Trophoblast cell (in vitro differentiated cells and primary cell): ENCODE measurements around the gene OTUD4.

Experiments
- DNase-seq, 2 donors: peaks; one replicate each; pipeline ENCODE4 v3.0.0-alpha.2; 2016
- H2AFZ ChIP-seq: 2 replicates; pipeline ENCODE4 v1.6.1; 2013; ENCODE audit warnings: low read length, moderate library complexity, mild to moderate bottlenecking; ENCODE audit not compliant: insufficient read depth, poor library complexity
- H2AK5ac ChIP-seq: 2 replicates; pipeline ENCODE4 v1.6.1; 2013; ENCODE audit warnings: mild to moderate bottlenecking, low read length
- H2BK120ac ChIP-seq: 2 replicates; pipeline ENCODE4 v1.6.1; 2013; ENCODE audit warnings: low read length, mild to moderate bottlenecking, moderate library complexity; ENCODE audit not compliant: insufficient read depth, poor library complexity
- H2BK12ac ChIP-seq: 2 replicates; pipeline ENCODE4 v1.6.1; 2013; ENCODE audit warnings: mild to moderate bottlenecking, low read length, moderate library complexity
- H2BK5ac ChIP-seq: 2 replicates; pipeline ENCODE4 v1.6.1; 2013; ENCODE audit warnings: low read length, low read depth, moderate library complexity, mild to moderate bottlenecking; ENCODE audit not compliant: poor library complexity
- H3K14ac ChIP-seq: 2 replicates; pipeline ENCODE4 v1.6.1; 2013; ENCODE audit warnings: mild to moderate bottlenecking, low read length
- H3K18ac ChIP-seq: 2 replicates; pipeline ENCODE4 v1.6.1; 2013; ENCODE audit warnings: mild to moderate bottlenecking, low read length
- H3K23ac ChIP-seq: 2 replicates; pipeline ENCODE4 v1.6.1; 2013; ENCODE audit warnings: low read length
- H3K27ac ChIP-seq: 2 replicates; pipeline ENCODE4 v1.5.1; 2013; ENCODE audit warnings: low read depth, mild to moderate bottlenecking, inconsistent platforms, low read length, moderate library complexity
- H3K27me3 ChIP-seq: 2 replicates; pipeline ENCODE4 v1.6.1; 2013; ENCODE audit warnings: inconsistent platforms, mild to moderate bottlenecking, low read length, moderate library complexity; ENCODE audit not compliant: insufficient read depth
- H3K36me3 ChIP-seq, 2 experiments: 1 replicate in 1 of 2; 2 replicates in 1 of 2; pipeline ENCODE4 v1.6.1; 2013; ENCODE audit warnings: low read length in 2 of 2, mild to moderate bottlenecking in 2 of 2, moderate library complexity in 1 of 2; ENCODE audit not compliant: insufficient read depth in 2 of 2, control insufficient read depth in 1 of 2
- H3K4ac ChIP-seq: 2 replicates; pipeline ENCODE4 v1.6.1; 2013; ENCODE audit warnings: low read depth, mild to moderate bottlenecking, low read length, moderate library complexity
- H3K4me1 ChIP-seq, 2 experiments: 1 replicate in 1 of 2; 2 replicates in 1 of 2; pipeline ENCODE4 v1.6.1; 2013; ENCODE audit warnings: low read length in 2 of 2, mild to moderate bottlenecking in 2 of 2, moderate library complexity in 1 of 2; ENCODE audit not compliant: insufficient read depth in 2 of 2, control insufficient read depth in 1 of 2
- H3K4me2 ChIP-seq: 2 replicates; pipeline ENCODE4 v1.6.1; 2013; ENCODE audit warnings: inconsistent platforms, mild to moderate bottlenecking, low read length, moderate library complexity
- H3K4me3 ChIP-seq: 2 replicates; pipeline ENCODE4 v1.5.1; 2013; ENCODE audit warnings: mild to moderate bottlenecking, low read depth, low read length, inconsistent platforms
- H3K79me1 ChIP-seq: one replicate; pipeline ENCODE4 v1.6.1; 2013; ENCODE audit warnings: low read length
- H3K79me2 ChIP-seq: 2 replicates; pipeline ENCODE4 v1.6.1; 2013; ENCODE audit warnings: low read length, mild to moderate bottlenecking; ENCODE audit not compliant: control insufficient read depth, insufficient read depth, poor library complexity
- H3K9ac ChIP-seq: 2 replicates; pipeline ENCODE4 v1.6.1; 2013; ENCODE audit warnings: mild to moderate bottlenecking, low read length
- H3K9me3 ChIP-seq: 2 replicates; pipeline ENCODE4 v1.6.1; 2013; ENCODE audit warnings: low read depth, mild to moderate bottlenecking, control low read depth, inconsistent platforms, low read length; ENCODE audit not compliant: insufficient read depth
- H4K12ac ChIP-seq: 2 replicates; pipeline ENCODE4 v1.6.1; 2013; ENCODE audit warnings: low read depth, mild to moderate bottlenecking, low read length, moderate library complexity
- H4K8ac ChIP-seq: 2 replicates; pipeline ENCODE4 v1.6.1; 2013; ENCODE audit warnings: low read depth, mild to moderate bottlenecking, low read length, moderate library complexity
- H4K91ac ChIP-seq: one replicate; pipeline ENCODE4 v1.6.1; 2013; ENCODE audit warnings: low read depth, mild to moderate bottlenecking, low read length, moderate library complexity
- WGBS: extraction: QIAGEN DNeasy Blood & Tissue Kit; methylation state at CpG from one replicate; pipeline ENCODE4 v1.1.7; 2013; ENCODE audit warnings: missing lambda C conversion rate; ENCODE audit not compliant: insufficient read length, insufficient coverage; ENCODE audit errors: extremely low coverage; 5-methylcytosine and 5-hydroxymethylcytosine counted together

OTUD4 gene

GRCh38 chr4:145155268-145155870 lies 25.0 kb downstream of the OTUD4 start:
- H2AFZ ChIP-seq: no peak overlapping the region
- H3K4me2 ChIP-seq: no peak overlapping the region
- H3K27me3 ChIP-seq: no peaks in the 10 kb centered on the region
- no peak overlapping the region for H2AK5ac ChIP-seq
- H2BK5ac ChIP-seq: no peak overlapping the region
- no peaks in the 10 kb centered on the region for H3K79me2 ChIP-seq
- no peak overlapping the region for H3K4ac ChIP-seq
- H4K12ac ChIP-seq: no peak overlapping the region
- peaks cover 8 to 10% of the 10 kb centered on the region in 2 experiments for H3K36me3 ChIP-seq
- no peak overlapping the region for H4K91ac ChIP-seq
- no peaks in the 10 kb centered on the region for H3K4me1 ChIP-seq
- no peak overlapping the region for H3K4me3 ChIP-seq
- H2BK120ac ChIP-seq: no peak overlapping the region
- H3K27ac ChIP-seq: no peak overlapping the region
- H3K18ac ChIP-seq: no peak overlapping the region
- no peak overlapping the region for H2BK12ac ChIP-seq
- WGBS: no CpG with 5 or more reads among the region's 2 CpGs
- H3K9me3 ChIP-seq: no peaks in the 10 kb centered on the region
- no peak overlapping the region for H3K14ac ChIP-seq
- no peak overlapping the region for H4K8ac ChIP-seq
- H3K9ac ChIP-seq: no peak overlapping the region
- H3K23ac ChIP-seq: no peak overlapping the region
- DNase-seq: no peak
- H3K79me1 ChIP-seq: no peaks in the 10 kb centered on the region

- Histone ChIP-seq H4K12ac (no peak overlapping the region), H3K79me2 (no peaks in the 10 kb centered on the region), H2AFZ (no peak overlapping the region), H3K27ac (no peak overlapping the region), H2BK120ac (no peak overlapping the region), H3K9ac (no peak overlapping the region), H3K23ac (no peak overlapping the region), H3K14ac (no peak overlapping the region), H4K91ac (no peak overlapping the region), H3K4me3 (no peak overlapping the region), H2AK5ac (no peak overlapping the region), H3K4me1 (no peaks in the 10 kb centered on the region), H3K4ac (no peak overlapping the region), H3K9me3 (no peaks in the 10 kb centered on the region), H2BK5ac (no peak overlapping the region), H3K79me1 (no peaks in the 10 kb centered on the region), H4K8ac (no peak overlapping the region), H2BK12ac (no peak overlapping the region), H3K18ac (no peak overlapping the region), H3K36me3 (peaks cover 9 to 10% of the 10 kb centered on the region in 2 experiments), H3K27me3 (no peaks in the 10 kb centered on the region), H3K4me2 (no peak overlapping the region)
- peak; percentile 16 to 50 for DNase-seq
- no CpG with 5 or more reads among the region's 1 CpG for WGBS
These were observed 25.8 kb downstream of the OTUD4 start for GRCh38 chr4:145154573-145154972.

GRCh38 chr4:145153904-145154298 lies 26.5 kb downstream of the OTUD4 start:
- H3K27me3 ChIP-seq: no peaks in the 10 kb centered on the region
- no peak overlapping the region for H2BK12ac ChIP-seq

GRCh38 chr4:145153181-145153903 lies 27.0 kb downstream of the OTUD4 start:
- no peak overlapping the region for H3K23ac ChIP-seq
- H3K4ac ChIP-seq: no peak overlapping the region
- H4K91ac ChIP-seq: no peak overlapping the region
- H4K12ac ChIP-seq: no peak overlapping the region
- no peak overlapping the region for H3K4me3 ChIP-seq
- no peaks in the 10 kb centered on the region for H3K27me3 ChIP-seq
- H3K36me3 ChIP-seq: peaks cover 12% of the 10 kb centered on the region in 2 experiments
- no peaks in the 10 kb centered on the region for H3K79me1 ChIP-seq
- DNase-seq: no peak
- H3K4me2 ChIP-seq: no peak overlapping the region
- H2AFZ ChIP-seq: no peak overlapping the region
- no peak overlapping the region for H2AK5ac ChIP-seq
- H4K8ac ChIP-seq: no peak overlapping the region
- no peaks in the 10 kb centered on the region for H3K79me2 ChIP-seq
- H2BK120ac ChIP-seq: no peak overlapping the region
- no peak overlapping the region for H3K27ac ChIP-seq
- no peak overlapping the region for H2BK5ac ChIP-seq
- H3K9ac ChIP-seq: no peak overlapping the region
- no peak overlapping the region for H2BK12ac ChIP-seq
- no peaks in the 10 kb centered on the region for H3K9me3 ChIP-seq
- H3K18ac ChIP-seq: no peak overlapping the region
- H3K4me1 ChIP-seq: no peaks in the 10 kb centered on the region
- H3K14ac ChIP-seq: no peak overlapping the region
- no CpG with 5 or more reads among the region's 2 CpGs for WGBS

More at GRCh38 chr4:145153904-145154298, 26.5 kb downstream of the OTUD4 start:
- Histone ChIP-seq H4K12ac (no peak overlapping the region), H3K27ac (no peak overlapping the region), H2AK5ac (no peak overlapping the region), H3K36me3 (peaks cover 12% of the 10 kb centered on the region in 2 experiments), H3K4ac (no peak overlapping the region), H4K91ac (no peak overlapping the region), H3K9ac (no peak overlapping the region), H3K18ac (no peak overlapping the region), H4K8ac (no peak overlapping the region), H2AFZ (no peak overlapping the region), H3K9me3 (no peaks in the 10 kb centered on the region), H3K4me2 (no peak overlapping the region), H3K4me3 (no peak overlapping the region), H3K79me2 (no peaks in the 10 kb centered on the region), H3K79me1 (no peaks in the 10 kb centered on the region), H2BK5ac (no peak overlapping the region), H3K4me1 (no peaks in the 10 kb centered on the region), H2BK120ac (no peak overlapping the region), H3K14ac (no peak overlapping the region), H3K23ac (no peak overlapping the region)
- DNase-seq: no peak
- WGBS: no CpG with 5 or more reads among the region's 1 CpG
